GM12865 (cell line): ENCODE data around the gene DIP2C.

Experiments
- DNase-seq: peaks from one replicate; pipeline ENCODE4 v3.0.0; 2010; ENCODE audit warnings: low read depth
- H3K4me3 ChIP-seq: 2 replicates; pipeline ENCODE4 v1.5.1; 2011; ENCODE audit warnings: mild to moderate bottlenecking, low read depth, low read length, control low read depth
- TF ChIP-seq, protein P1 (sequence below): IDR thresholded peaks from 2 replicates; pipeline ENCODE4 v1.5.1; 2011; ENCODE audit warnings: low read length, control low read depth, low read depth, inconsistent platforms; ENCODE audit not compliant: insufficient read depth; ENCODE audit errors: missing control alignments

Gene DIP2C

DNA sequence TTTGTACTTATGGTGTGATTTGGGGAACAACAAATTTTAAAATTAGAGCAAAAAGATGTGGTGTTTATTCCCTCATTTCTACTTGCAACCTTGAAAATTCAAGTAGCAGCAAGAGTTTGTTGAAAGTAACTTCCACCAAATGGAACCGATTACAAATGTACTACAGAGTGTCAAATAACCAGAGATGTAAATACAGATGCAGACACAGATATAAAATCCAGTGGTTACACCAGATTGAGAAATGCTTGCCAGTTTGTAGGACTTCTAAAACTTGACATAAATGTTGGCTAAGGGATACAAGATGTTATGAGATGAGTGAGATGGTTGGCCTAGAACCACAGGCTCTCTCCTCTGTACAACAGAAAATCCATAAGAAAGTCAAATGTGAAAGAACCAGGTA lies 162.1 kb downstream of the DIP2C start:
- no peak for DNase-seq
- no peak overlapping the region for H3K4me3 ChIP-seq
- TF ChIP-seq, protein P1, sequence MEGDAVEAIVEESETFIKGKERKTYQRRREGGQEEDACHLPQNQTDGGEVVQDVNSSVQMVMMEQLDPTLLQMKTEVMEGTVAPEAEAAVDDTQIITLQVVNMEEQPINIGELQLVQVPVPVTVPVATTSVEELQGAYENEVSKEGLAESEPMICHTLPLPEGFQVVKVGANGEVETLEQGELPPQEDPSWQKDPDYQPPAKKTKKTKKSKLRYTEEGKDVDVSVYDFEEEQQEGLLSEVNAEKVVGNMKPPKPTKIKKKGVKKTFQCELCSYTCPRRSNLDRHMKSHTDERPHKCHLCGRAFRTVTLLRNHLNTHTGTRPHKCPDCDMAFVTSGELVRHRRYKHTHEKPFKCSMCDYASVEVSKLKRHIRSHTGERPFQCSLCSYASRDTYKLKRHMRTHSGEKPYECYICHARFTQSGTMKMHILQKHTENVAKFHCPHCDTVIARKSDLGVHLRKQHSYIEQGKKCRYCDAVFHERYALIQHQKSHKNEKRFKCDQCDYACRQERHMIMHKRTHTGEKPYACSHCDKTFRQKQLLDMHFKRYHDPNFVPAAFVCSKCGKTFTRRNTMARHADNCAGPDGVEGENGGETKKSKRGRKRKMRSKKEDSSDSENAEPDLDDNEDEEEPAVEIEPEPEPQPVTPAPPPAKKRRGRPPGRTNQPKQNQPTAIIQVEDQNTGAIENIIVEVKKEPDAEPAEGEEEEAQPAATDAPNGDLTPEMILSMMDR: no peak

DNA sequence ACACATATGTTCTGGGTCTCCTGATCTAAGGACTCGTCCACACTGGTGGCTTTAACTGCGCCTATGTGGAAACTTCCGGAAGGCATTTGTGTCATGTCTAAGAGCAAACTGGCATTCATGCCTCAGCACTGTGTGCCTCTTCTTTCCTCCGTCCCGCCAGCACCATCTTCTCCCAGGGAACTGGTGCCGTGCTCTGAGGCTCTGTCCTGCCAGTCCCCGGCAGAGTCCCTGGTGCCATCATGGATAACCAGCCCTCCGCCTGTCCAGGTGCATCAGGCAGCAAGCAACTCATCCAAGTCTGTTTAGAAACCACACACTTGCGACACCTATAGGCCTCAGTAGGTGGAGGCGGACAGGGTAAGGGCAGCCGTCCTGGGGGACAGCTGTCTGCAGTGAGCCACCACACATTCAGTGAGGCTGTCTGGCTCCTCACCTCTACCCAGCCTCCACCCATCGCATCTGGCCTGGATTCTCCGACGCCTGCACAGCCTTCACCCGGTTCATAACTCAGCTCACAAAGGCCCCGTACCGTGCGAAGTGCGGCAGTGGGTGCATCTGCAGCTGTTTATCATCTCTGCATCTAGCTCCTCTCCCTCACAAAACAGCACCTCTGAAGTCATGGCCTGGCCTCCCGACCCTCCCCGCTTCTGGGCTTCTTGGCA lies 162.7 kb downstream of the DIP2C start:
- peak; percentile 45 for DNase-seq
- TF ChIP-seq, protein P1: peak; percentile 39
- H3K4me3 ChIP-seq: no peak overlapping the region

DNA sequence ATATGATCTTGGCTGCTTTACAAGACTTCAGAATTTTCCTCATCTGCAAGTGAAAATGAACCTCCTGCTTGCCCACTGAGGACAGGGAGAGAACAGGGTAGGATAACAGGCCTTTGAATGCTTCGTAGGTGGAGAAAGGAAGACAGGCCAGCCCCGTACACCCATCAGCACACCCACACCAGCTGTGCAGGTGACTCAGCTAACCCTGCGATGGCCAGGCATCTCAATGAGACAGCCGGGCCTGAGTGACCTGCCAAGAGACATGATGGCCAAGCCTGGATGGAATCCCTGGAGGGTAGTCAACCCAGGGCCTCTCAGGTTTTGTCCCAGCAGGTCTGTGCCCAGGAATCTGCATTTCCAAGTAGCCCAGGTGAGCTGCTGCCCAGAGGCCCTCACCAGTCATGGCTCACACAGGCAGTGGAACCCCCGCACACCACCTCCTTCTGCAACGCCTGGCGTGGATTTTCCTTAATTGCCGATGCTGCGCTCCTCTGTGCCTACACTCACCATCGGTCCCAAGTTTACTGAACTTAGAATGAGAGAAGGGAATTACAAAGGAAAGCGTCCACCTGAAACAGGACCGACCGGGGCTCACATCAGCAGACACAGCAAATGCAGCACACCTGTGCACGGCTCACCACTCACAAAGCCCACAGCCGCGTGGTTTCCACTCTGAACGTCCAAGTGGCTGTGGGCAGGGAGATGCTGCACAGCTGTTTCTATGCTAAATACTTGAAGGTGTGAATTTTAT lies 163.7 kb downstream of the DIP2C start:
- DNase-seq: no peak
- no peak overlapping the region for H3K4me3 ChIP-seq
- TF ChIP-seq, protein P1: no peak

DNA sequence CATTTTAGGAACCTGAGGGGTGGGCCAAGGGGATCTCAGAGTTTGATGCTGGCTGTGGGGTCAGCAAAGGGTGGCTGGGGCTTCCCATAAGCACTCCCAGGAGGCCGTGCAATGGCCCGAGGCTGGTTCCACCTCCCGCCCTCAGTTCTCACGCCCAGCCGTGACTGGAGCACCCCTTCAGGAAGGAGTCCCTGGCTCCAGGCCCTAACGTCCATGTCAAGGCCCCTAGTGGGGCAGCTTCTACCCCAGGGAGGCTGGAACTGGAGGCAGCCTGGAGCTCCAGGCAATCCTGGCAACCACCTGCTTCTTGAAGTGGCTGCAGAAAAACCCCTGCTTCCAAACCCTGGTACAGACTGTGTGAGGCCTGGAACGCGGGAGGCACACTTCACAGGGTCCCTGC lies 165.5 kb downstream of the DIP2C start:
- TF ChIP-seq, protein P1: no peak
- DNase-seq: no peak
- H3K4me3 ChIP-seq: no peak overlapping the region

DNA sequence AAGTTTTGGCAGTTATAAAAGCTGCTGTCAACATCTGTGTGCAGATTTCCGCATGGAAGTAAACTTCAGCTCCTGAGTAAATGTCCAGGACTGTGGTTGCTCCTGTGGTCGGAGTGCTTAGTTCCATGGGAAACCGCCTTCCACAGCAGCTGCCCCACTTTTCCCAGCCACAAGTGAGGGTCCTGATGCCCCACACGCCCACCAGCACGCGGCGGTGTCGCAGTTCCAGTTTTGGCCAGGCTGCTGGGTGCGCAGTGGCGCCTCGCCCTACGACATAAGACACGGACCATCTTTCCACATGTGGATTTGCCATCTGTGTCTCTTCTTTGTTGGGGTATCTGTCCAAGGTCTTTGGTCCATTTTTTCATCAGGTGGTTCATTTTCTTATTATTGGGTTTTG lies 167.1 kb downstream of the DIP2C start:
- TF ChIP-seq, protein P1: no peak
- H3K4me3 ChIP-seq: no peak overlapping the region
- no peak for DNase-seq

DNA sequence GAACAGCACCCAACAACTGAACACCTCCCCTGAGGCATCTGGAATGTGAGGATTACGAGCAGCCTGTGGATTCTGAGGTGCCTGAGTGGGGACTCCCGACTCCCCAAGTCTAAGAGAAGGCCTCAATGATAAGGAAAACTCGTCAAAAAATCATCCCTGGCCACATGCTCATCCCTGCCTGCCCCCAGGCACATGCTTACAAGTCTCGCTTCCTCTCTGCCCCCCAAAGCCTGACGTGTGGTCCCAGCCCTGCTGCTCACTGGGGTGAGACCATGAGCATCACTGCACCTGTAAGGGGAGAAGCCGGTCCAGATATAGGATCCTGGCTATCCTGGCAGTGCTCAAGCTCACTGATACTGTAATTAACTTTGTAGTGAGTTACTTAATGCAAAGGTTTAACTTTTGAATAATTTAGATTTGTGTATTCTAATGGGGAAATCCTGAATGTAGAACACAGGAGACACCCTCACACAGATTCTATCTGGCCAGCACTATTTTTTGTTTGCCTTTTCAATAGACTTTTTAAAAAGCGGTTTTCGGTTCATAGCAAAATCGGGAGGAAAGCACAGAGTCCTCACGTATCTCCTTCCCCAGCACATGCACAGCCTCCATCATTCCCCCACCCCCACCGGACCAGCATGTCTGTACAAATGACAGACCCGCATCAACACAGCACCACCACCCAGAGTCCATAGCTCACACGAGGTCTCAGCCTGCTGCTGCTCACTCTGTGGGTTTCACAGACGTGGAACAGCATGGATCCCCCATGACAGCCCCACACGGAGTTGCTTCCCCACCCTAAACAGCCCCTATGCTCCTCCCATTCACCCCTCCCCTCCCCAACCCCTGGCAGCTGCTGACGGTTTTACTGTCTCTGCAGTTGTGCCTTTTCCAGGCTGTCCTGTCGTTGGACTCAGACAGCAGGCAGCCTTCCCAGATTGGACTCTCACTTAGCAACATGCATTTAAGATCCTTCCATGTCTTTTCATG lies 167.9 kb downstream of the DIP2C start:
- no peak for DNase-seq
- TF ChIP-seq, protein P1: no peak
- no peak overlapping the region for H3K4me3 ChIP-seq
